ENCODE results near the gene FRMD5.
"Not testable (repeated sequence)": the region's sequence is repeated elsewhere in the genome, so short reads cannot be mapped to it uniquely, and the experiment has no call there.

- TF ChIP-seq, protein P1, sequence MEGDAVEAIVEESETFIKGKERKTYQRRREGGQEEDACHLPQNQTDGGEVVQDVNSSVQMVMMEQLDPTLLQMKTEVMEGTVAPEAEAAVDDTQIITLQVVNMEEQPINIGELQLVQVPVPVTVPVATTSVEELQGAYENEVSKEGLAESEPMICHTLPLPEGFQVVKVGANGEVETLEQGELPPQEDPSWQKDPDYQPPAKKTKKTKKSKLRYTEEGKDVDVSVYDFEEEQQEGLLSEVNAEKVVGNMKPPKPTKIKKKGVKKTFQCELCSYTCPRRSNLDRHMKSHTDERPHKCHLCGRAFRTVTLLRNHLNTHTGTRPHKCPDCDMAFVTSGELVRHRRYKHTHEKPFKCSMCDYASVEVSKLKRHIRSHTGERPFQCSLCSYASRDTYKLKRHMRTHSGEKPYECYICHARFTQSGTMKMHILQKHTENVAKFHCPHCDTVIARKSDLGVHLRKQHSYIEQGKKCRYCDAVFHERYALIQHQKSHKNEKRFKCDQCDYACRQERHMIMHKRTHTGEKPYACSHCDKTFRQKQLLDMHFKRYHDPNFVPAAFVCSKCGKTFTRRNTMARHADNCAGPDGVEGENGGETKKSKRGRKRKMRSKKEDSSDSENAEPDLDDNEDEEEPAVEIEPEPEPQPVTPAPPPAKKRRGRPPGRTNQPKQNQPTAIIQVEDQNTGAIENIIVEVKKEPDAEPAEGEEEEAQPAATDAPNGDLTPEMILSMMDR (IDR thresholded peaks at IDR 0.05): not testable (repeated sequence)
- not testable (repeated sequence) for TF ChIP-seq POLR2AphosphoS5 (IDR thresholded peaks at IDR 0.05)
Observed at GRCh38 chr15:43829951-43830540, 365.0 kb downstream of the FRMD5 start.
